Mammary epithelial cell (primary cell): ENCODE results near the gene PTPN7.
A peak's percentile ranks its signal among the peaks of the same experiment; 100 is the strongest.

ENCODE experiments used
- CTCF ChIP-seq, 2 donors: IDR thresholded peaks in 1 of 2; conservative IDR thresholded peaks in 1 of 2; 2 replicates each; pipeline ENCODE4 v1.5.1; 2011 to 2012; ENCODE audit warnings: inconsistent platforms in 2 of 2, low read length in 2 of 2, mild to moderate bottlenecking in 2 of 2, control low read depth in 1 of 2, low read depth in 1 of 2; ENCODE audit not compliant: insufficient read depth in 1 of 2; ENCODE audit errors: extremely low read depth in 1 of 2
- EZH2 ChIP-seq: IDR thresholded peaks from 2 replicates; pipeline ENCODE4 v1.6.1; 2012; ENCODE audit warnings: low read length, inconsistent platforms, borderline replicate concordance

- TF ChIP-seq CTCF (conservative IDR thresholded peaks at IDR 0.05 in 1 of 2, IDR thresholded peaks at IDR 0.05 in 1 of 2; ENCODE audit: extremely low read depth in 1 of 2, insufficient read depth in 1 of 2, low read depth in 1 of 2, low read length in 2 of 2) = peak; percentile 5 to 34
- TF ChIP-seq EZH2 = no peak
Measured at GRCh38 chr1:202189918-202190715, 29.7 kb upstream of the PTPN7 start.
